ENCODE data around the gene CLDN9.

GRCh38 chr16:3056336-3057180 is 43.8 kb downstream of the CLDN9 start:
- TF ChIP-seq CREB1 (IDR thresholded peaks at IDR 0.05) (no peak), CREB1 (CRISPR knock-in tag; IDR thresholded peaks at IDR 0.05) (no peak), NFATC3 (IDR thresholded peaks at IDR 0.05) (no peak), SNAPC5 (CRISPR knock-in tag; IDR thresholded peaks at IDR 0.05) (no peak)
- TF ChIP-seq, protein P1, sequence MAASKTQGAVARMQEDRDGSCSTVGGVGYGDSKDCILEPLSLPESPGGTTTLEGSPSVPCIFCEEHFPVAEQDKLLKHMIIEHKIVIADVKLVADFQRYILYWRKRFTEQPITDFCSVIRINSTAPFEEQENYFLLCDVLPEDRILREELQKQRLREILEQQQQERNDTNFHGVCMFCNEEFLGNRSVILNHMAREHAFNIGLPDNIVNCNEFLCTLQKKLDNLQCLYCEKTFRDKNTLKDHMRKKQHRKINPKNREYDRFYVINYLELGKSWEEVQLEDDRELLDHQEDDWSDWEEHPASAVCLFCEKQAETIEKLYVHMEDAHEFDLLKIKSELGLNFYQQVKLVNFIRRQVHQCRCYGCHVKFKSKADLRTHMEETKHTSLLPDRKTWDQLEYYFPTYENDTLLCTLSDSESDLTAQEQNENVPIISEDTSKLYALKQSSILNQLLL (CRISPR knock-in tag; IDR thresholded peaks at IDR 0.05; ENCODE audit: borderline replicate concordance), result no peak
- TF ChIP-seq, protein P2, sequence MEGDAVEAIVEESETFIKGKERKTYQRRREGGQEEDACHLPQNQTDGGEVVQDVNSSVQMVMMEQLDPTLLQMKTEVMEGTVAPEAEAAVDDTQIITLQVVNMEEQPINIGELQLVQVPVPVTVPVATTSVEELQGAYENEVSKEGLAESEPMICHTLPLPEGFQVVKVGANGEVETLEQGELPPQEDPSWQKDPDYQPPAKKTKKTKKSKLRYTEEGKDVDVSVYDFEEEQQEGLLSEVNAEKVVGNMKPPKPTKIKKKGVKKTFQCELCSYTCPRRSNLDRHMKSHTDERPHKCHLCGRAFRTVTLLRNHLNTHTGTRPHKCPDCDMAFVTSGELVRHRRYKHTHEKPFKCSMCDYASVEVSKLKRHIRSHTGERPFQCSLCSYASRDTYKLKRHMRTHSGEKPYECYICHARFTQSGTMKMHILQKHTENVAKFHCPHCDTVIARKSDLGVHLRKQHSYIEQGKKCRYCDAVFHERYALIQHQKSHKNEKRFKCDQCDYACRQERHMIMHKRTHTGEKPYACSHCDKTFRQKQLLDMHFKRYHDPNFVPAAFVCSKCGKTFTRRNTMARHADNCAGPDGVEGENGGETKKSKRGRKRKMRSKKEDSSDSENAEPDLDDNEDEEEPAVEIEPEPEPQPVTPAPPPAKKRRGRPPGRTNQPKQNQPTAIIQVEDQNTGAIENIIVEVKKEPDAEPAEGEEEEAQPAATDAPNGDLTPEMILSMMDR (IDR thresholded peaks at IDR 0.05 in 2 of 3, conservative IDR thresholded peaks at IDR 0.05 in 1 of 3; ENCODE audit: insufficient read depth in 2 of 3, low read depth in 1 of 3, low read length in 3 of 3), result no peak
